SK-N-SH (cell line): Measurements from ENCODE around the gene S100P.

Experiments
- GABPA ChIP-seq: IDR thresholded peaks from 2 replicates; pipeline ENCODE4 v1.4.0; 2012; ENCODE audit warnings: low read depth, mild to moderate bottlenecking
- NRF1 ChIP-seq: IDR thresholded peaks from 2 replicates; pipeline ENCODE4 v1.6.1; 2012; ENCODE audit warnings: low read depth, mild to moderate bottlenecking, low read length
- POLR2AphosphoS5 ChIP-seq: IDR thresholded peaks from 2 replicates; pipeline ENCODE4 v1.6.1; 2012; ENCODE audit warnings: low read depth, low read length
- RFX5 ChIP-seq: IDR thresholded peaks from 2 replicates; pipeline ENCODE4 v1.6.1; 2012; ENCODE audit warnings: mild to moderate bottlenecking, improper control_type of control experiment, low read length
- TAF1 ChIP-seq: IDR thresholded peaks from 2 replicates; pipeline ENCODE4 v1.6.1; 2012; ENCODE audit warnings: low read depth, mild to moderate bottlenecking, low read length, moderate library complexity, borderline replicate concordance
- YY1 ChIP-seq: IDR thresholded peaks from 2 replicates; pipeline ENCODE4 v1.4.0; 2012; ENCODE audit warnings: low read depth, mild to moderate bottlenecking
- TF ChIP-seq, protein P1 (sequence below): IDR thresholded peaks from 2 replicates; pipeline ENCODE4 v1.6.1; 2012; ENCODE audit warnings: mild to moderate bottlenecking, low read depth, low read length, moderate library complexity
- TF ChIP-seq, protein P2 (sequence below): fragments of 200-600 bp; sonication (generic); IDR thresholded peaks from 2 replicates; pipeline ENCODE4 v1.6.1; 2017; ENCODE audit warnings: antibody characterized with exemption, mild to moderate bottlenecking, moderate library complexity

DNA sequence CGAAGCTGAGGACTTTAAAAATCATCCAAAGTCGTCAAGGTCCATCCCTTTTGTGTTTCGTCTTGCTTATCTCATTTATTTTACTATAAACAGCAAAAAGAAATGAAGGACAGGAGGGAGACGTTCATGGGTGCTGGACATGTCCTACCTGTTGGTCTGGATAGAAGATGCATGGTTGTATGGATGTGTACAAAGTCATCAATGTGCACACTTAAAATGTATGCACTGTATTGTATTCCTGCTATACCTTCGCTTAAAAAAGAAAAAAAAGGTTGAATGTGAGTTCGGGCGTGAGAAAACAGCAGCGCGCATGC is 22.0 kb downstream of the S100P start:
- TF ChIP-seq YY1 (no peak), TAF1 (no peak), GABPA (no peak), POLR2AphosphoS5 (no peak), NRF1 (no peak), RFX5 (no peak)
- TF ChIP-seq, protein P1, sequence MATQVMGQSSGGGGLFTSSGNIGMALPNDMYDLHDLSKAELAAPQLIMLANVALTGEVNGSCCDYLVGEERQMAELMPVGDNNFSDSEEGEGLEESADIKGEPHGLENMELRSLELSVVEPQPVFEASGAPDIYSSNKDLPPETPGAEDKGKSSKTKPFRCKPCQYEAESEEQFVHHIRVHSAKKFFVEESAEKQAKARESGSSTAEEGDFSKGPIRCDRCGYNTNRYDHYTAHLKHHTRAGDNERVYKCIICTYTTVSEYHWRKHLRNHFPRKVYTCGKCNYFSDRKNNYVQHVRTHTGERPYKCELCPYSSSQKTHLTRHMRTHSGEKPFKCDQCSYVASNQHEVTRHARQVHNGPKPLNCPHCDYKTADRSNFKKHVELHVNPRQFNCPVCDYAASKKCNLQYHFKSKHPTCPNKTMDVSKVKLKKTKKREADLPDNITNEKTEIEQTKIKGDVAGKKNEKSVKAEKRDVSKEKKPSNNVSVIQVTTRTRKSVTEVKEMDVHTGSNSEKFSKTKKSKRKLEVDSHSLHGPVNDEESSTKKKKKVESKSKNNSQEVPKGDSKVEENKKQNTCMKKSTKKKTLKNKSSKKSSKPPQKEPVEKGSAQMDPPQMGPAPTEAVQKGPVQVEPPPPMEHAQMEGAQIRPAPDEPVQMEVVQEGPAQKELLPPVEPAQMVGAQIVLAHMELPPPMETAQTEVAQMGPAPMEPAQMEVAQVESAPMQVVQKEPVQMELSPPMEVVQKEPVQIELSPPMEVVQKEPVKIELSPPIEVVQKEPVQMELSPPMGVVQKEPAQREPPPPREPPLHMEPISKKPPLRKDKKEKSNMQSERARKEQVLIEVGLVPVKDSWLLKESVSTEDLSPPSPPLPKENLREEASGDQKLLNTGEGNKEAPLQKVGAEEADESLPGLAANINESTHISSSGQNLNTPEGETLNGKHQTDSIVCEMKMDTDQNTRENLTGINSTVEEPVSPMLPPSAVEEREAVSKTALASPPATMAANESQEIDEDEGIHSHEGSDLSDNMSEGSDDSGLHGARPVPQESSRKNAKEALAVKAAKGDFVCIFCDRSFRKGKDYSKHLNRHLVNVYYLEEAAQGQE: no peak
- TF ChIP-seq, protein P2, sequence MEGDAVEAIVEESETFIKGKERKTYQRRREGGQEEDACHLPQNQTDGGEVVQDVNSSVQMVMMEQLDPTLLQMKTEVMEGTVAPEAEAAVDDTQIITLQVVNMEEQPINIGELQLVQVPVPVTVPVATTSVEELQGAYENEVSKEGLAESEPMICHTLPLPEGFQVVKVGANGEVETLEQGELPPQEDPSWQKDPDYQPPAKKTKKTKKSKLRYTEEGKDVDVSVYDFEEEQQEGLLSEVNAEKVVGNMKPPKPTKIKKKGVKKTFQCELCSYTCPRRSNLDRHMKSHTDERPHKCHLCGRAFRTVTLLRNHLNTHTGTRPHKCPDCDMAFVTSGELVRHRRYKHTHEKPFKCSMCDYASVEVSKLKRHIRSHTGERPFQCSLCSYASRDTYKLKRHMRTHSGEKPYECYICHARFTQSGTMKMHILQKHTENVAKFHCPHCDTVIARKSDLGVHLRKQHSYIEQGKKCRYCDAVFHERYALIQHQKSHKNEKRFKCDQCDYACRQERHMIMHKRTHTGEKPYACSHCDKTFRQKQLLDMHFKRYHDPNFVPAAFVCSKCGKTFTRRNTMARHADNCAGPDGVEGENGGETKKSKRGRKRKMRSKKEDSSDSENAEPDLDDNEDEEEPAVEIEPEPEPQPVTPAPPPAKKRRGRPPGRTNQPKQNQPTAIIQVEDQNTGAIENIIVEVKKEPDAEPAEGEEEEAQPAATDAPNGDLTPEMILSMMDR: no peak
